GM04503 (cell line): ENCODE results near the gene CEP95.

Experiments
- DNase-seq: peaks from one replicate; pipeline ENCODE4 v3.0.0-alpha.2; 2012; ENCODE audit warnings: low read depth

The CEP95 gene

DNA sequence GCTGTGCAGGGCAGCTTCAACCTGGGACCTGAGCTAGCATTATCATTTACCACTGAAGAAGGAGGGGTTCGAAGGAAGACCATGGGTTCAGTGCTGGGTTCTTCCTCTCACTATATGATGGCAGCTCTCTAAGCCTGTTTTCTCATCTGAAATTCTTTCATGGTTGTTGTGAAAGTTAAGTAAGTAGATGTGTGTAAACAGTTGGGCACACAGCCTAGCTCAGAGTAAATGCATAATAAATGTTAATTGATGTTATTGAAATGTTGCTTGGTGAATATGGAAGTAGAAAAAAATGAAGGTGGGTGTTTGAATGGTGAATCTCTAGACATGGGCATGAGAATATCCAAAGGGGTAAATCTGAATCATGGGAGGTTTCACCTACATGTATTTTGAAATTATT lies 9.1 kb downstream of the CEP95 start:
- no peak for DNase-seq

DNA sequence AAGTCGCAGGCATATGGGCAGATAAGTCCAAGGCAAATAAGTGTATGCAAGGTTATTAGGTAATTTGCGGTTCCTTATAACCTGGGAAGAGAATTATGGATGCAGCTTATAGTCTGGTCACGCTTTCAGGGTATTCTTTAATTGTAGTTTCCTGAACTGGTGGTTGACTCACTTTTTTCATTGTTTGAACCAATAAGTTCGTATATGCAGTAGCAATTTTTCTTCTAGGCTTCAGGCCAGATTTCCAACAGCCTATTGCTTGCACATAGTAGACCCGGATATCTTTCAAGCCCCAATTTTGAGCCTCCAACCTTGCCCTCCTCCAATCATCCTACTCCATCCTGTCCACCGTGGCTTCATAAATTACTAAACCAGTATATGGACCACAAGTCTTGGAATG lies 12.8 kb downstream of the CEP95 start:
- DNase-seq: no peak

DNA sequence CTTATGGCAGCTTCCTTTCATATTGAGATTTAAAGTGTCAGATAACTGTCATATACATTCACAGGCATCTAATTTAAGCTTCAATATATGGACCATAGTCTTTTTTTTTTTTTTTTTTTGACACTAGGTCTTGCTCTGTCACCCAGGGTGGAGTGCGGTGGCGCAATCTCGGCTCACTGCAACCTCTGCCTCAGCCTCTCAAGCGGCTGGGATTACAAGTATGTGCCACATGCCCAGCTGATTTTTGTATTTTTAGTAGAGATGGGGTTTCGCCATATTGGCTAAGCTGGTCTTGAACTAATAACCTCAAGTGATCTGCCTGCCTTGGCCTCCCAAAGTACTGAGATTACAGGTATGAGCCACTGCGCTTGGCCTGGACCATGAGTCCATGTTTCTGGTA lies 13.6 kb downstream of the CEP95 start:
- DNase-seq: no peak

DNA sequence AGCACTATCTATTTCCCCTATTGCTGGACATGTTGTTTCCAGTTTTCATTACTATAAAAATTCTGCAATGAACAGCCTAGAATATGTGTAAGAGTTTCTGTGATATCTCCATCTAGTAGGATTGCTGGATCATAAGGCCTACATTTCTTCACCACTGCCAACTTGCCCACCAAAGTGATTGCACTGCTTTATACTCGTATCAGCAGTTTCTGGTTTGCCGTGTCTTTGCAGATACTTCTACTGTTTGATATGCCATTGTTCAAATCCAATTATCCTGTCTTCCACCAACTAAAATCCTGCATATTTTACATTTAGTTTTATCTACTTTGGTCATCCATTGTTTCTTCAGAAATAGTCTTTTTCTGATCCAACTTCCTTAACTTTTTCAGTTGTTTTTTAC lies 21.1 kb downstream of the CEP95 start:
- DNase-seq: no peak

DNA sequence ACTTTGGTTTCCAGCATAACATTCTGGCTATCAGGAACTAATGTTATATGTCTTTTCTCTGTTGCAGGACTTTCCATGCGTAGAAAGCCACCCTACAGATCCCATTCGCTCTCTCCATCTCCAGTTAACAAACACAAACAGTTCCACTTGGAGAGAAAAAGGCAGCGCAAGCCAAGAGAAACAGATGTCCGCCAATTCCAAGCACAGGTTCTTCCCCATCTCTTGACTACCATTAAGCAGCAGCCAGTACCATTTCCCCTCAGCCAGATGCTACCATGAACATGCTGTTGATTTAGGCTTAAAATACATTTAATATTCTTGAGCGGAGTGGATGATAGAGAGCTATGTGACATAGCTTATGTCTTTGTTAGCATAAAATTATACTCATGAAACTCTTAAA lies 22.4 kb downstream of the CEP95 start:
- no peak for DNase-seq

DNA sequence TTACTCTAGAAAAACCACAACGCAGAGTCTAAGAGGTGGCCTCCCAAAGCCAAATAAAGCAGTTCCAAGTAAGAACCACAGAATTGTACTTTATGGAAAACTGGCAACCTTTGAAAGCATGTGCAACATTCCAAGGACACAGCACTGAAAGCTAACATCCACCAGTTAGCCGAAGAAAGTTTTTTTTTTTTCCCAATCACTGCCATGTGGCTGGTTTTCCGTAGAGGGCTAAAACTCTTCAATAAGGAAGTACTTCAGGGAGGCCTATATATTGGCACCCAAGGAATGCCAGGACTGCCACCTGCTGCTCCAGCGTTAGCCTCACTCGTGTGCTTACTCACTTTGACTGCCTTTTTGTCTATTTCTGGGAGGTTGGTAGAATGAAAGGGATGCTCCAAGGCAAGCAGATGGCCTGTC lies 25.2 kb downstream of the CEP95 start:
- DNase-seq: peak; percentile 57

DNA sequence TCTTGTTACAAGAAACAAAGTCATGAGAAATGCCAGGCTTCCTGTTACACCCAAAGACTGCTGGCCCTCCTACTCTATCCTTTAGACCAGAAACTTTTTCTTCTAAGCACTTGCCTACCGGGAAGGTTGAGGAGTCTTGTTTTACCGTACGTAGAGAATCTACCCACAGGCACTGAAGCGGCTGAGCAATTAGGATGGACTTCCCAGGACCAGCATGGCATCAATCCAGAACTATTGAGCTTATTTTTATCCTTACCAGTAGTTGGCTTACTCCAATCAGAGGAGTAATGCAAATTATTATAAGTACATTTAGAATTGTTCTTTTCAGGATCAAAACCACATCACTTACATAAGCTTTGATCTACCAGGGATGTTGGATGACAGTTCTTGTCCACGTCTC lies 25.6 kb downstream of the CEP95 start:
- DNase-seq: no peak

DNA sequence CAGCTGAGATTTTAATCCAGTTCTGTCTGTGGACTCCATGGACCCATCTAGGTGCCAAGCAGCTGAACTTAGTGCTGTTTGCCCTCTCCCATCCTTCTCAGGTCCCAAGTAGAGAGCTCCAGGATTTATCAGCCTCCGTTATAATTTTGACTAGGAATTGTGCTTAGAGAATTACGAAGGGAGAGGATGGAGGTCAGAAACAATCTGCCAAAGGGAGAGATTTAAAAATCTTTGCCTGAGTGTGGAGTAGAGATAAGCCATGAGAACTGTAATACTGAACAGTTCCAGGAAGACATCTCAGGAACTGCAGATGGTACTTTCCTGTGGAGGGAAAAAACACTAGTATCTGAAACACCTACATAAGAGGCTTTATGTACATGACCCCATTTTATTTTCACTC lies 27.0 kb downstream of the CEP95 start:
- no peak for DNase-seq

DNA sequence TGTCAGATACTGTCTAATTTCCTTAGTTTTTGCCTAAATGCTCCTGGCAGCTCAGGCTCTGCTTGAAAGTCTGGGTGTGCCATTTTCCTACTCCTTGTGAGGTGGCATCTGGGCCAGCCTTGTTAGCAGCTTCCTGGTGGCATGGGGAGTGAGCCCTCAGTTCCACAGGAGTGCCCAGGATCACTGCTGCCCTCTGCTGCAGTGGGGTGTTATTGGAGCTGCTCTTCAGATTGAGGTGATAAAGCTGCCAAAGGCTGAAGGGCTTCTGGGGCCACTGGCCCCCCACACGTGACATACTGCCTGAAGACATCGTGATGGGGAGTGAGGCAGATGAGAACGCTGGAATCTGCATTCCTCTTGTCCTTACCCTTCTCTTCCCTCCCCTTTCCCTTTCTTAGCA lies 27.4 kb downstream of the CEP95 start:
- DNase-seq: no peak

DNA sequence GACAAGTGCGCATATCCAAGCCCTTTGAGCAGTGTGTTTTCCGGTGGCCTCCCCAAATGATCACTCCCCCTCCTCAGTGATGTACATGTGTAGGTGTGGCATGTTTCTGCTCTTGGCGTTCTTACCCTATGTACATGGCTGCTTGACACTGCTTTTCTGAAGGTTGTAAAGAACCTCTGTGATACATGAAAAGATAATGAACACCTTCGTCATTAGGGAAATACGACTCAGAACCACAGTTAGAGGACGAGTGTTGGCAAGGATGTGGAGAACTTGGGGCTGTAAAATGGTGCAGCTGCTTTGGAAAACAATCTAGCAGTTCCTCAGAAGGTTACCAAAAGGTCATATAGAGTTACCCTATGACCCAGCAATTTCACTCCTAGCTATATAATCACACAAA lies 28.6 kb downstream of the CEP95 start:
- no peak for DNase-seq

DNA sequence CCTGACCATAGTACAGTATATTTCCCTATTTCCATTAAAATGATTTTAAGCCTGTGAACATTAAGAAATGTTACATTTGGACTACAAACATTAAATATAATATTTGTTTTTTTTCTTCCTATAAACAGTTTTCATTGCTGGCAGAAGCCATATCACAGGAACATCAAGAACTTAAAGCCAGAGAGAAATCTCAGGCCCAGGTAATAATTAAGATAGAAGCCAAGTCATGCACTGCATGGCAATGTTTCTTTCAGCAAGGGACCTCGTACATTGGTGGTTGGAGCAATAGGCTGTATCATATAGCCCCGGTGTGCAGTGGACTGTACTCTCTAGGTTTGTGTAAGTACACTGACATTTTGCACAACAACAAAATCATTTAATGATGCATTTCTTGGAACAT lies 30.1 kb downstream of the CEP95 start:
- DNase-seq: no peak

DNA sequence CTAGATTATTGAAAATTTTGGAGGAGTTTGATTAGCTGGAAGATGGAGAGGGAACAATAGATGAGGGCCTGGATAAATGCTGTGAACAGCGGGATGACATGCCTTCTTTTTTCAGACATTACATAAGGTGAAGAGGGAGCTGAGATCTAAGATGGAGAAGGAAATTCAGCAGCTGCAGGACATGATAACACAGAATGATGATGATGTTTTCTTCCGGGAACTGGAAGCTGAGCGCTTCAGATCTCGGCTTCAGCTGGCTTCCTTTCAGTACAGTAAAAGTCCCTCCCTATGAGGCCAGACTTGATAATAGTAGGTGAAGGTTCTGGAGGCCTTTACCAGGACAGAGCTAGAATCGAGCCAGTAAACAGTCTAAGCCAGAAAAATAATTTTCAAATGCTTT lies 30.7 kb downstream of the CEP95 start:
- no peak for DNase-seq

DNA sequence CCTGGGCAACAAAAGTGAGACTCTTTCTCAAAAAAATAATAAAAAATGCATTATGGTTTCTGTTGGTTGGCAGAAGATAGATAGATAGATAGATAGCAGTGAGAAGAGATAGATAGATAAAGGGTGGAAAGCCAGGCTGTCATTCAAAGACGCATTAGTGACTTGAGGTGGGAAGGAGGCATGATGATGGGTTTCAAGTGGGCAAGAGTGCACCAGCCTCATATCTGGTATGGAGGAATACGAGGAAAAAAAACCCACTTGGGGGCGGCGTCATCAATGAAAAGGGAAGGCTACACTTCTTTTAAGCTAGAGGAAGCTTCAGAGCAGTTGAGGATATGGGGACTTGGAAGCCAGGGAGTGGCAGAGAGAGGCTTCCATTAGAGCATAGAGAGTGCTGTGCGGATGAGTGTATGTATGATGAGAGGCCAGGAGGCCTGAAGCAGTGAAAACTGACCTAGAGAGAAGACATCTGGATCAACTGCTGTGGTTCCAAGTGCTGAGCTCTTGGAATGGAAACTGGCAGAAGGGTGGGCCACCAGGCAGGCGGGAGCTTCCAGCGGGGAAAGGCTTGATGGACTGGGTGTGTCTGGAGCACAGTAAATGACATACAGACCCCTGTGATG lies 31.8 kb downstream of the CEP95 start:
- no peak for DNase-seq

DNA sequence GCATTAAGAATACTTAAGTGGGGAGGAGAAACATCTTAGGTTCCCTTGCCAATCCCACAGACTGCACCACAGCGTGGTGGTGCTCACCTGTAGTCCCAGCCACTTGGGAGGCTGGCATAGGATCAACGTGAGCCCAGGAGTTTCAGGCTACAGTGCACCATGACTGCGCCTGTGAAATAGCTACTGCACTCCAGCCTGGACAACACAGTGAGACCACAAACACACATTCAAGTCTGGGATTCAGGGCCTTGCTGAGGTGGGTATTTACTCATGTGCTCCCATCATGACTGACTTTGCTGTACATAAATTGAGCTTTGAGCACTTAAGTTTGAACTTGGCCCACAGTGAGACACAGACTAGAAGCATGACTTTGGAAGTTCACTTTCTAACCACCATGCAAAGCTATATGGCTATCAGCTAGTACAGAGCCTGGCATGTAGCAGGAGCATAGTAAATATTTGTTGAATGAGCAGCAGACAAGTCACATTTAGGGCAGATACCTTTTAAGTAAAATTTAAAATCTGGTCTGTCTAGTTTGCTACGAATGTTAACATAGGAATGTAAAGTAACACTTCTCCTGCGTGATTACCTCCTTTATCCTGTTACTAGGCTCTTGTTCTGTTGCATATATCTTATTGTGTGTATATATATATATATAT lies 33.5 kb downstream of the CEP95 start:
- DNase-seq: no peak

DNA sequence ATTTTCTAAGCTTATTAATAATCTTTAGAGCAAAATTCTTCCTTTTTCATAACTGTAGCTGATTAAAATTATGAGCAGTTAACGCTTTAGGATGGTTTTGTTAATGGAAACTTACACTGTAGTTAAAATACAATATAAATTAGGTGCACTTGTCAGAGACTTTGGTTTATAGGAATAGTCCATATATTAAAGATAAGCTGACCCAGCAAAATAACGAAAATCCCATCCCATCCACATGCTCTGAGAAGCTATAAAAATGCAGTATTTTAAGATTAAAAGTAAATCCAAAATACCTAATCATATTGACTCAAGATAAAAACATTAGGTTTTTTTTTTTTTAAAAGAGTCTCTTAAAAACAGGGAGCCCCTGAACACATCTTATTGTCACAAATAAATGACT lies 38.0 kb downstream of the CEP95 start:
- no peak for DNase-seq

DNA sequence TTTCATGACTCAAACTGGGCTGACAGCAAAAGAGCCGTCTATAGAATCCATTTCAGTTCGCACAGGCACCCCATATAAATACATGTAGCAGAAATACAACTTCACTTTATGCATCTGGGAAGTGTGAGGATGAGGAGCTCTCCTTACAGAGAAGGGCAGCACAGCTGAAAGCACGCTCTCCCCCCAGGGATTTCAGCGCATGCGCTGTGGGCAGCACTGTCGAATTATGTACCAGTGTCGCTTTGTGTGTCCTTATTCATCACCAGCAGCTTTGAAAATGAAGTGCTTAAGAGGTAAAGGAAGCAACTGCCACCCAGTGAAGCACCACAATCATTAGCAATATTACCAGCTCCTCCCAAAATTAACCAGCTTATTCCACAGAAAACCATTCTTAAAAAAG lies 39.9 kb downstream of the CEP95 start:
- DNase-seq: no peak

DNA sequence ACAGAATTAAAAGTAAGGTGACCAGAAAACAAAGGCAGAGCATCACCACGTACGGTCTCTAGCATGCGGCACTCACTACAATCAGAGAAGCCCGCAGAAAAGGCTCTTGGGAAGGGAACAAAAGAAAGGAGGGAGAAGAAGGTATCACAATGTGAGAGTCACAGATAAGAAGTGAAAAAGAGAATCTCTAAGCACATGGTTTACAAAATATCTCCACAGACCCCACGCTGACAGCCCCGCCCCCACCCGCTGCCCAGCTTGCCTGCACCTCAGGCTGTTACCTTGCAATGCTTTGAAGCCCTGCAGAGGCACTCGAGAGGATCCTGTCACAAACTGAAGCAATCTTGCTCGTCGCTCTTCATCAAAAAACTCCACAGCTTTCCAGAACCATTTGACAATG lies 40.5 kb downstream of the CEP95 start:
- DNase-seq: no peak

DNA sequence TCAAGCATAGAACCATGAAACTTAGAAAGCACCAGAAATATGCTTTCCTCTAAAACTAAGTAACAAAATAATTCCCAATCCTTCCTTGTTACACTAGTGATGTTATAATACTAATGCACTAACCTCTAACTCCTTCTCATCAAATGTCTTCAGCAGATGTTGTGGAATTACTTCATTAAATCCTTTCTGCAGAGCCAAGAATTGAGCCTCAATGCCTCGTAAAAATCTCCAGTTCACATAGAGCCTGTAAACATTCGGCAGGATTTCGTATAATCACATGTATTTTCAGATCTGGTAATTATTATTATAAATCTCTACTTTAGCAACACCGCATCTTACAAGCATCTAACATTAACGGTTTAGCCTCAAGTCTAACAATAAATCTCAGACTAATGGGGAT lies 44.7 kb downstream of the CEP95 start:
- DNase-seq: no peak

DNA sequence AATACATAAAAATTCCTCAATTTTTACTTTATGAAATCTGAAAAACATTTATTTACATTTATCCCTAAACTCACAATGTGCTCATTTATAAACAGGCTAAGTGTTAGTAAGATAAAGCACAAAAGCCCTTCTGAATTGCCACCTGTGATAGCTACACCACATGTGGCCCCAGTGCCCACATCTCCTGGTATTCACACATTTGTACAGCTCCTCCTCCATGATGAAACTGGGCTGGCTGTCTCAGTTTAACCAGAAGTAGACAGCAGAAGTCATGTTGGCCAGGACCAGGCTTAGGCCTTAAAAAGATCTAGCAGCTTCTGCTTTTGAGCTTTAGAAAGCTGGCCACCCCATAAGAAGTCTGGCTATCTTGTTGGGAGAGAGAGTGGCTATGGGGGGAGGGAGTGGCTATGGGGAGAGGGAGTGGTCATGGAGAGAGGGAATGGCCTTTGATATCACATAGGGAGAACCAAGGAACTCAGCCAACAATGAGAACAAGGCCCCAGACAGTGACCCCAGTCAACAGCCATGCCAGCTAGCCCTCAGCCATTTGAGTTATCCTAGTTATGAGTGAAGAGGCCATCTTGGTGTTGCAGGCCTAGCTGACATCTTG lies 47.4 kb downstream of the CEP95 start:
- no peak for DNase-seq

DNA sequence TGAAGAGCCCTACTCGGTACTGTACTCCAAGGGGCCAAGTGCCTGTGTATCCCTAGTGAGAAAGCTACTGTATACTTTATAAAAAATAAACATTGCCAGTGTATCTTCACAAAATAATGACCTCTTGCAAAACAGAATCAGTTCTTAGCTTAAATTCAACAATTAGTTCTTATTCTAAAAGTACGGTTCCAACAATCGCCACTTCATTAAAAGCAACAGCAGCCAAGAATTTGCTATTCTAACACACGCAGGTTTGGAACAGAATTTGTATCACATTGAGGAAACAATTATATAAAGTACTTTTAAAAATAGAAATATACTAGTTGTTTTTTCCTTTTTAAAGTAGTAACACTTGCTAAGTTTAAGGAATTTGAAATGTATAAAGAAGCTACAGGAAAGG lies 48.5 kb downstream of the CEP95 start:
- no peak for DNase-seq

DNA sequence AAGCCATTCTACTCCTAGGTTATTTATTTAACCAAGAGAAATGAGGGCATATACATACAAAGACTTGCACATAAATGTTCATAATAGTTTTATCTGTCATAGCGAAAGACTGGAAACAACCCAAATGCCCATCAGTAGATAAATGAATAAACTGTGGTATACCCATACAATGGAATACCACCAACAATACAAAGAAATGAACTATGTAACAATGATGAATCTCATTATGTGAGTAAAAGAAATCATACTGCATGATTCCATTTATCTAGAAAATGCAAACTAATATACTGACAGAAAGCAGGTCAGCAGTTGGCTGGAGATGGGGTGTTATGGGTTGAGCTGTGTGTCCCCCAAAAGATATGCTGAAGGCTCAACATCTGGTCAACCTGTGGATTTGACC lies 57.3 kb downstream of the CEP95 start:
- DNase-seq: no peak

DNA sequence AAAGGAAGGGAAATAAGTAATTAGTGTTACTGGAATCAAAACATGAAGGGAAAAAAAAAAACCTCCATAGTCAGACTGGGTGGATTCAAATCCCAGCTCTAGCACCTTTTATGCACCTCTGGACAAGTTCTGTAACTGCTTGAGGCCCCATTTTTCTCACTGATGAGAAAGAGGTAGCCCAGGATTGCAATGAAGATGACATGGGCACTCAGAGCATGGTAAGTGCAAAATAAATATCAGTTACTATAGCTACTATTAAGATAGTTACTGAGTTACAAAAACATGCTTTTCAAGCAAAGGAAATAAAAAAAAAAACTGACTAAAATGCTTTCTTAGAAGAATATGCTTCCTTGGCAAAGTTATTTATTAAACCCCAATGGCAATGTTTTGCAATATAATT lies 58.8 kb downstream of the CEP95 start:
- peak; percentile 12 for DNase-seq

DNA sequence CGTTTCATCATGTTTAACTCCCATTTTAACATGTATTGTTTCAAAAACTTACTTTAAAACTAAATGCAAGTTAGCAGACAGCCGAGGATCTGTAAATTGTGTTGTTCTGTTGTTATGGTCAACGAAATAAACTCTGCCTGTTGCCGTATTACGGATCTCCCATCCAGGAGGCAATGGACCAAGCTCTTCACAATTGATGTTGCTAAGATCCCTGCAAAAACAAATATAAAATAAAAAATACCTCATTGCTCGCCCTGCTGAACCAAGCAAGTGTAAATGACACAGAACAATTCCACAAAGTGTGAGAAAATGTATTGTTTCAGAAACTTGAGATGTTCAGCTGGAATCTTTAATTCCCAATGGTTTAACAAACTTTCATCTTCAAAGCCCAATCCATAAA lies 65.0 kb downstream of the CEP95 start:
- DNase-seq: no peak

DNA sequence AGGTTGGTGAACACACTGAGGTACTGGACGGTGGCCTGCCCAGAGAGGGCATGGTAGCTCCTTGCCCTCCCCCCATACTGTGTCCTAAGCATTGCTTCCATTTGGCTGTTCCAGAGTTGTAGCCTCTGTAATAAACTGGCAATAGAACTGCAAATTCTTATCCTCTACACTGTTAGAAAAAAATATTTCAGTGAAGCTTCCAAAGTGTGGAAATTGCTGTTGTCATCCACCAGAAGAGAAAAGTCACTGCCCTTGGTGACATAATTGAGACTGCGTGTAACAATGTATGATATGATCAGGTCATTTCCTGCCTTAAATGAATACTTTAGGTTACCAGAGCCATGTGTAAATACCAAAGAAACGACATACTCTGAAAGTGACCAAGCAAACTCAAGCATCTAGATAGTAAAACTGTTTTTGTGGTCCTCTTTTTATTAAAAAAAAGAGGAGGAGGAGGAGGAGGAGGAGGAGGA lies 65.9 kb downstream of the CEP95 start:
- peak; percentile 74 for DNase-seq
